HG03571 (cell line): ENCODE measurements around the gene TXNDC2.
"Not testable (repeated sequence)": the region's sequence is repeated elsewhere in the genome, so short reads cannot be mapped to it uniquely, and the experiment has no call there.

Experiments
- ATAC-seq: cut with Tn5 transposase; IDR thresholded peaks from one replicate; pipeline ENCODE4 v1.9.1; 2021; ENCODE audit not compliant: unreplicated experiment

TXNDC2 gene

DNA sequence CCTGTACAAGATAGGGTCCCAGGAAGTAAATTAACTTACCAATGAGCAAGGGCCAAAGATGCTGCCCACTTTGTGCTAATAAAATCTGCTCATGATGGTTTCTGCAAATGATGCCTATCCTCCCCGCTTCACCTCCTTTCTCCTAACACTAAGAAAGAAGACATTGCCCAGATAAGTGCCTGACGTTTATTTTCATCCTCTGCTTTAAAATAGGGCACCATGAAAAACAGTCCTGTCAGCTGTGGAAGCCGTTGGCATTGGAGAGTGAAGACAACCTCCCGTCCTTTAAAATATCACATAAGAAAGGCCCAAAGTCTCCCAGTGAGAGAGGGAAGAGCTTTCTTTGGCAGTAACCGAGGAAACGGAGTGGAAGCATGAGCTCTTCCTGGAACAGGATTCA, 1.7 kb upstream of the TXNDC2 start:
- no peak for ATAC-seq

DNA sequence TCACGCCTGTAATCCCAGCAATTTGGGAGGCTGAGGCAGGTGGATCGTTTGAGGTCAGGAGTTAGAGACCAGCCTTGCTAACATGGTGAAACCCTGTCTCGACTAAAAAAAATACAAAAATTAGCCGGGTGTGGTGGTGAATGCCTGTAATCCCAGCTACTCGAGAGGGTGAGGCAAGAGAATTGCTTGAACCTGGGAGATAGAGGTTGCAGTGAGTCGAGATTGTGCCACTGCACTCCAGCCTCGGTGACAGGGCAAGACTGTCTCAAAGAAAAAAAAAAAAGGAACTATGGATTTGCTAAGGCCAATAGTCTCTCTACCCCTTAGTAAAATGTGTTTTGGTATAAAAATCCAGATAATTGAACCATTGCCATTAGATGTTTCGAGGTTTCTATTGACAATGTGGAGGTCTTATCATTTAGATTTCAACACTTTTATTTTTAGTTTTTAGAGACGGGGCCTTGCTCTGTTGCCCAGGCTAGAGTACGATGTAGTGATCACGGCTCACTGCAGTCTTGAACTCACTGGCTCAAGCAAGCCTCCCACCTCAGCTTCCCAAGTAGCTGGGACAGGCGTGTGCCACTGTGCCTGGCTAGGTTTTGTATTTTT, 1.1 kb upstream of the TXNDC2 start:
- no peak for ATAC-seq

DNA sequence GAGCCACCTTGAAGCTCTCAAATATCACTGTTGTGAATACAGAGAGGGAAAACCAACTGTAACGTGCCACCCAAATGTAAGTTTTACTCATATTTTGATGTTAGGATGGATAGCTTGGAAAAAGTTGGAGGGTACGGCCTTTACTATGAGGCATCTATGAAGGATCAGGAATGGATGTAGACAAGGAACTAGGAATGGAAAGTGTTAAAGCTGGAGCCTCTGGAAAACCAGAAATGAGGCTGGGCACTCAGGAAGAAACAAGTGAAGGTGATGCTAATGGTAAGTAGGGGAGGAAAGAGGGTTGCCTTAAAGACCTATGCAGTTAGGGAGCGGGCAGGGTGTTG, 204 bp downstream of the TXNDC2 start:
- ATAC-seq, result no peak

DNA sequence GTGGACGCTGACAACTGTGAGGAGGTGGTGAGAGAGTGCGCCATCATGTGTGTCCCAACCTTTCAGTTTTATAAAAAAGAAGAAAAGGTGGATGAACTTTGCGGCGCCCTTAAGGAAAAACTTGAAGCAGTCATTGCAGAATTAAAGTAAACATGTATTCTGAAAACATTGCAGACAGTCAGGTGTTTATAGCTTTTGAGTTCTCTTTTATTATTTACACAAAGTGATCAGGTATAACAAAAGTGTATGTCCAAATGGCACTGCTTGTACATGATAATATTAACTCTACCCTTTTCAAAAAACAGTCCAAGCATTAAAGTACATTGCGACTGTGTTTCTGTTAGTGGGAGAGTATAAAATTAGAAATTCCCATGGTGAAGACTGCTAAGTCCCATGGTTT, 2.2 kb downstream of the TXNDC2 start:
- ATAC-seq, result no peak

DNA sequence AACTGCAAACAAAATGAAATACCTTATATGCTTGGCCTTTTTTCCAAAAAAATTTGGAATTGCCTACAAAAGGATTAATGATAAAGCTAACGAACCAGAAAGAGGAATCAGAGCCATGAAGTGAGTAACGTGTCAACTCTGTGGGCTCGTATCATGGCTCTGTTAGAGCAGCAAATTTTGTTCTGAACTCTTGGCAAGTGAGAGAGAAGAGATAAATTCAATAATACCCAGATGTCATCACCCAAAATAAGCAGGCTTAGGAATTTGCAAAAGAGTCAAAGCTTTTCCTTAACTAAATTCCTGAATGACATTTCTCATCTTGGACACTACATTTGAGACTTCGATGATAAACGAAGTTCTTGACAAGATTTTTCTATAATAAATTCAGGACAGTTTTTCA, 4.4 kb downstream of the TXNDC2 start:
- ATAC-seq, result no peak

DNA sequence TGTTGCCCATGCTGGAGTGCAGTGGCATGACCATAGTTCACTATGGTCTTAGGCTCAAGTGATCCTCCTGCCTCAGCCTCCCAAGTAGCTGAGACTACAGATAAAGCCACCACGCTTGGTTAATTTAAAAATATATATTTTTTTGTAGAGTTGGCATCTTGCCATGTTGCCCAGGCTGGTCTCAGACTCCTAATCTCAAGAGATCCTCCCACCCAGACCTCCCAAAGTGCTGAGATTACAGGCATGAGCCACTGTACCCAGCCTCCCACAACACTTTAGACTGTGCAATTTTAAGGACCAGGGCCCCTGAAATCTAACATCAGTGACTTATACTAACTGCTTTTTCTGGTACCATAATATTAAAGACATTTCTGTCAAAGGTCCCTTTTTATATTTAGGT, 5.2 kb downstream of the TXNDC2 start:
- ATAC-seq, result no peak

DNA sequence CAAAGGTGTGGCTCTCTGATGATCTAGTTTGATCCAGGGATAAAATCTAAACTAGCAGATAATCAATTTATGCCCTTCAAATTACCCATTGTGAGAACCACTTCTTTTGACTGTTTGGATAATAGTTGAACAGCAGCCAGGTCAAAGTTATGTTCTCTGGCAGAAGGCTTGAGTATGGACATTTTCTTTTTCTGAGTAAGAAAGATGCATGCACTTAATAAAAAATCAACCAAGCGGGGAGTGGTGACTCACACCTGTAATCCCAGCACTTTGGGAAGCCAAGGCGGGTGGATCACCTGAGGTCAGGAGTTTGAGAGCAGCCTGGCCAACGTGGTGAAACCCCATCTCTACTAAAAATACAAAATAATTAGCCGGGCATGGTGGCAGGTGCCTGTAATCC, 5.7 kb downstream of the TXNDC2 start:
- ATAC-seq, result not testable (repeated sequence)

DNA sequence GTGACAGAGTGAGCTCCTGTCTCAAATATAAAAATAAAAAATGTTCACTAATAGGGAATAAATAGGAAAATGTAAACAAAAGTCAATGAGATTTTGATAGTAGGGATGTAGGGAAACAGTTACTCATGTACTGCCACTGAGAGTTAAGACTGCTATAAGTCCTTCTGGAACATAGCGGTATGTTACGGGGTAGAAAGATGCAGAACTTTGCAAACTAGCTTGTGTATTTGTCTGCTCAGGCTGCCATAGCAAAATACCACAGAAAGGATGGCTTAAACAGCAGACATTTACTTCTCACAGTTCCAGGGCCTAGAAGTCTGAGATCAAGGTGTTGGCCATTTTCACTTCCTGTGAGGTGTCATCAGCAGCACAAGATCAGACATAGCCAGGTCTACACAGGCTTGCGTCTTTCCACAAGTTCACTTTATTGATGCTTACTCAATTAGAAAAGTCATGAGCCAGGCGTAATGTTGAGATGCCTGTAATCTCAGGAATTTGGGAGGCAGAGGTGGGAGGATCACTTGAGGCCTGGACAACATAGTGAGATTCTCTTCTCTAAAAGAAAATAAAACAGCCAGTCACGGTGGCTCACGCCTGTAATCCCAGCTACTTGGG, 8.8 kb downstream of the TXNDC2 start:
- no peak for ATAC-seq

DNA sequence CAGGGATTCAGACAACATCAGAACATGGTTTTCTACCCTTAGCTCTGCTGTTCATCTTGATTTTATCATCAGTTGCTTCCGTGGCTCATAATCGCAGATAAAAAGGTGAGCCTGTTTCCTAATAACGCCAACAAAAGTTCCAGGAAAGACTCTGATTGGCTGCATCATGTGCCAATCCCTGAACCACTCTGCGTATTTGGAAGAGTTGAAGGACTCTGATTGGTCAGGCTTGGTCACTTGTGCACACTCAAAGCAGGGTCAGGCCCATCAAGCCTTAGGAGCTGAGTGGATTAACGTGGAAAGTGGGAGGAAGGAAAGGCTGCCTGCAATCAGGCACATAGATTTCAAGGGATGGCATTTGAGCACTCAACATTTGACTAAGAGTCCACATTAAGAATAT, 11.4 kb downstream of the TXNDC2 start:
- no peak for ATAC-seq

DNA sequence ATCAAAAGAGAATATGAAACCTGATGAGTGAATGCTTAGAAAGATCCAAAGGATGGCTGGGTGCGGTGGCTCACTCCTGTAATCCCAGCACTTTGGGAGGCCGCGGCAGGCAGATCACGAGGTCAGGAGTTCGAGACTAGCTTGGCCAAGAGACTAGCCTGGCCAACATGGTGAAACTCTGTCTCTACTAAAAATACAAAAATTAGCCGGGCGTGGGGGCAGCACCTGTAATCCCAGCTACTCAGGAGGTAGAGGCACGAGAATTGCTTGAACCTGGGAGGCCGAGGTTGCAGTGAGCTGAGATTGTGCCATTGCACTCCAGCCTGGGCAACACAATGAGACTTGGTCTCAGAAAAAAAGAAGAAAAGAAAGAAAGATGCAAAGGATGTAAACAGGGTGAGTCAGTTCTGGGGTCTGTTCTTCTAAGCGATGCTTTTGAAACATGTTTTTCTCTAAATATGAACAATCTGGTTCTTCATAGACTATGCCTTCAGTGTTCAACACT, 12.1 kb downstream of the TXNDC2 start:
- not testable (repeated sequence) for ATAC-seq

DNA sequence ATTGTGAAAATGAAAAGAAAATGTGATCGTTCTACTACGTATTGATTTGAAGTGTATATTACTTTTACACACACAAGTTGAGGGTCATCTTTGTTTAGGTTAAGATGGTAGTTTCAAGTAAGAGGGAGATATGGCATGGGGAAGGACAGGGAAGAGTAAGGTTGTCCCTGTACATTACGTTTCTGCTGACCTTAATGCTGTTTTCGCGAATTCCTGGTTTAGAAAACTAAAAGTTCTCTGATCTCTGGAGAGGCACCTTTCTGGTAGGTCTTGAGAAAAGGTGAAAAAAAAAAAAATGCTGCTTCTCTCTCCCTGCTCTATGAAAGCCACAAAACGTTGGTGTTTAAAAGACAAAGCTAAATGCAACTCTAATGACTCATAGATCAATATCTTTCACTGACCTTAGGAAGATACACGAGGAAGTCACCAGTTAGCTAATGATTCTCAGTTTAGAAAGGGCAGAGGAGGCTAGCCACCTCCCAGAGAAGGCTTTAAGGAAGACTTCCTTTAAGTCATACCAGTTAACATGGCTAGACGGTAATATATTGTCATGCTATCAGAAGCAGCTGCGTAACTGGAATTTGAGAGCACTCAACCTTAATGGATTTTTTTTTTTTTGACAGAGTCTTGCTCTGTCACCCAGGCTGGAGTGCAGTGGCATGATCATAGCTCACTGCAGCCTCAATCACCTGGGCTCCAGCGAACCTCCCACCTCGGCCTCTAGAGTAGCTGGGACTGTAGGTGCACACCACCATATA, 13.2 kb downstream of the TXNDC2 start:
- ATAC-seq, result no peak

DNA sequence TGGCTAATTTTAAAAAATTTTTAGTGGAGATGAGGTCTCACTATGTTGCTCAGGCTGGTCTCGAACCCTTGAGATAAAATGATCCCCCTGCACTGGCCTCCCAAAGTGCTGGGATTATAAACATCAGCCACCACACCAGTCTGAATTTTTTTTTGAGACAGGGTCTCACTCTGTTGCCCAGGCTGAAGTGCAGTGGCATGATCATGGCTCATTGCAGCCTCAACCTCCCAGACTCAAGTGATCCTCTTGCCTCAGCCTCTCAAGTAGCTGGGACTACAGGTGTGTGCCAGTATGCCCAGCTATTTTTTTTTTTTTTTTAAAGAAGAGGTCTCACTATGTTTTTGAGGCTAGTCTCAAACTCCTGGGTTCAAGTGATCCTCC, 13.8 kb downstream of the TXNDC2 start:
- not testable (repeated sequence) for ATAC-seq

DNA sequence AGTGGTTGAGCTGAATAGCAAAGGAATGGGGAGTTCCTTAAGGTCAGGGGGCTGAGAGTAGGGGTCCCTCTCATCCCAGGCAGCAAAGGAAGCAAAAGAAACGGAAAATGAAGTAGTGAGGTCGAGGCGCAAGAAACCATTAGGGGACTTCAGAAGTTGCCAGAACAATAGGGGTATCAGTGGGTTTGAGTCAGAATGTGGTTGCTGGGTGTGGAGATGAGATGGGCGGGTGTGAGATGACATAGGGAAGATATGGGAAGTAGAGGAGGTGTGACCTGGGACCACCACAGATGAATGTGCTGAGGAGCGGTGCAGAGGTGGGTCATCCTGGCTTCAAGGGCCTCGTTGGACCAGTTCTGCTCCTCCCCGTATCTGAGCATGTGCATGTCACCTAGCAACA, 14.9 kb downstream of the TXNDC2 start:
- ATAC-seq, result no peak

DNA sequence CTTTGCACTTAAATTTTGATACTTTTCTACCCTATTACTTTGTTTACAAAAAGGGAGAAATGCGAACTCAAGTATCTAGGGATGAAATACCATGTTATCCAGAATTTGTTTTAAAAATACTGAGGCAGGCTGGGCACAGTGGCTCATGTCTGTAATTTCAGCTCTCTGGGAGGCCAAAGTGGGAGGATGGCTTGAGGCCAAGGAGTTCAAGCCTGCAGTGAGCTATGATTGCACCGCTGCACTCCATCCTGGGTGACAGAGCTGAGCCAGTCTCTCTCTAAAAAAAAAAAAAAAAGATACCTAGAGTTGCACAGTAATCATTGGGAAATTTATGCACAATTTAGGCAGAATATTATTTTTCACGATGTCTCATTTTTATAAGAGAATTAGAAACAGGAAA, 15.6 kb downstream of the TXNDC2 start:
- no peak for ATAC-seq

DNA sequence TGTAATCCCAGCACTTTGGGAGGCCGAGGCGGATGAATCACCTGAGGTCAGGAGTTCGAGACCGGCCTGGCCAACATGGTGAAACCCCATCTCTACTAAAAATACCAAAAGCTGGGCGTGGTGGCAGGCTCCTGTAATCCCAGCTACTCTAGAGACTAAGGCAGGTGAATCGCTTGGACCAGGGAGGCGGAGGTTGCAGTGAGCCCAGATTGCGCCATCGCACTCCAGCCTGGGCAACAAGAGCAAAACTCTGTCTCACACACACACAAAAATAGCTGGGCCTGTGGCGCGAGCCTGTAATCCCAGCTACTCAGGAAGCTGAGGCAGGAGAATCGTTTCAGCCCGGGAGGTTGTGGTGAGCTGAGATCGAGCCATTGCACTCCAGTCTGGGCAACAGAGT, 16.5 kb downstream of the TXNDC2 start:
- ATAC-seq, result not testable (repeated sequence)

DNA sequence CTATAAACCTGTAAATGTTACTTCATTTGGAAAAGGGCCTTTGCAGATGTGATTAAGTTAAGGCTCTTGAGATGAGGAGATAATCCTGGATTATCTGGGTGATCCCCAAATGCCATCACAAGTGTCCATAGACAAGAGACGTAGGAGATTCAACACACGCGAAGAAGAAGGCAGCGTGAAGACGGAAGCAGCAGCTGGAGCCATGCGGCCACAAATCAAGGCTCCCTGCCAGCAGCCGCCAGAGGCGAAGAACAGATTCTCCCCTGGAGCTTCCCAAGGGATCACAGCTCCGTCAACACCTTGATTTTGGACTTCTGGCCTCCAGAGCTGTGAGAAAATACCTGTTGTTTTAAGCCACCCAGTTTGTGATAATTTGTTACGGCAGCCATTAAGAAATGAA, 17.1 kb downstream of the TXNDC2 start:
- ATAC-seq, result no peak

DNA sequence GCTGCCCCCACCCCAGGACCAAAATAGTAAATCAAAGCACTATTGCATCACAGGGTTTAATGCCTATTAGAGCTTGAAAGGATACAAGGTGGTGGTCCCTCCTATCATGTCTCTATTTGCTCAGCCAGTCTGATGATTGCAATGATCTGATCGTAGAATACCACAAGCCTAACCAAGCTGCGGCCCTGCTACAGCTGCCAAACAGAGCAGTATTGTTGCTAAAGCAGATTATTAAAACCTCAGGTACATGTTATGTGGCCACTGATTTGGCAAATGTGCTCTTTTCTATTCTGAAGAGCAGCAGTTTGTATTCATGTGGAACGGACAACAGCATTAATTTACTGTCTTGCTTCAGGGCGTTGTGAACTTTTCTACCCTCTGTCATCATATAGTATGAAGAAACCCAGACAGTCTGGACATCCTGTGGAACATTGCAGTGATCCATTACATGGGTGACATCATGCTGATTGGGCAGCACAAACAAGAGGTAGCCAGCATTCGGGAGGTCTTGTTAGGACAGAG, 19.7 kb downstream of the TXNDC2 start:
- ATAC-seq, result no peak

DNA sequence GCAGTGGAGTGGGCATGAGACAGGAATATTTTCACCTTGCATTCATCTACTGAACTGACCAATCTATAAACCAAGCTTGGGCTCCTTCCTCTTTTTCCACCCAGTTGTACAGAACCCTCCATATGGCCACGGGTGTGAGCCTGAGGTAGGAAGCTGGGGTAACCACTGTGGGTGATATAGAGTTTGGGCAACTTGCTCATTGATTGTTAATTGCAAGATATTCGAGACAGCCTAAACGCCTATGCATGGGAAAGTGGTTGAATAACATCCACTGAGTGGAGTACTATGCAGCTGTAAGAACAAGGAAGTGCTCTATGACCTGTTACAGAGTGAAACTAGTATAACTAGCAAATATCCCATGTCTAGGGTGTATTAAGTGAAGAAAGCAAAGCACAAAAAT, 20.7 kb downstream of the TXNDC2 start:
- ATAC-seq, result no peak

DNA sequence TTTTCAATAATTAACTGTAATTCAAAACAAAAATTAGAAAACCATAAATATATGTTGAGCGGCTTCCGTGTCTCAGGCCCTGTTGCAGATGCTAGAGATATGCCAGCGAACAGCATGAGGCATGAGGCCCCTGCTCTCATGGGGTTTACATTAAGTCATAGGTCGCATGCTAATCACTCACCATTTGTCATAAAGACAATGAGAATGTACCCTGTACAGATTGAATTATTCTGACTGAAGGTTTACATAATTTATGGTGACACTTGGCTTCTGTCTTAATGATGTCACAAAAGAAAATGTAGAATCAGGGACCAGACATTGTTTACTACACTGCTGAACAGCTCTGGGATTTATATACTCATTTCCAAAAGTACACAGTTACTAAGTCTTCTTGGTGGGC, 22.1 kb downstream of the TXNDC2 start:
- ATAC-seq, result no peak

DNA sequence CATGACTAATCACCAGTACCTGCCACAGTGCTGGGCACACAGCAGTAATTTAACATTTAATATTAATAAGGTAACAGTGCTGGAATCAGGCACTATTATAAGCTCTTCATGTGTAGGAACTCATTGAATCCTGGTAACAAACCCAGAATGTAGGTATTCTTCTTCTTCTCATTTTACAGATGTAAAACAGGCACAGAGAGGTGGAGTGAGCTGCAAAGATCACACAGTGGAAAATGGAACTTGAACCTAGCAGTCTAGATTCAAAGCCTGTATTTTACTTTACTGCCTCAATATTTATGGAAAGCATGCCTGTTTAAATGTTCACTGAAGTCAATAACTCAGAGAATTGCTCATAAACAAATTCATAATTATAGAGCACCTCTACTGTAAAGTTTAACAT, 24.3 kb downstream of the TXNDC2 start:
- no peak for ATAC-seq

DNA sequence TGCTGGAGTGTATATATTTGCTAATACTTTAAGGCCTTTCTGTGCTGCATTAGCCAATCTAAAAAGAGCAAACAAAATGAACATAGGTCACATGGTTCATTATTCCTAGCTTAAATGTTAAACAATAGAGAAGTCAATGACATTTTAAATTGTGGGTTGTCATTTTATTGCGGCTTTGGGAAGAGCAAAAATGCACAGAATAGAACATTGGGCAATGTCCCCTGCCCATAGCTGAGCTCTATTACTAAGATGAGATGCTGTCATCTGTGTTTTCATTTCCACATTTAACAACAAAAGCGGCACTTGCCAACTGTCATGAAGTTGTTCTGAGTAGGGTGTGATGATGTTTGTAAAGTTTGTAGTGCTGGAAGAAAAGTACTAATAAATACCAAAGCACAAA, 24.9 kb downstream of the TXNDC2 start:
- no peak for ATAC-seq

DNA sequence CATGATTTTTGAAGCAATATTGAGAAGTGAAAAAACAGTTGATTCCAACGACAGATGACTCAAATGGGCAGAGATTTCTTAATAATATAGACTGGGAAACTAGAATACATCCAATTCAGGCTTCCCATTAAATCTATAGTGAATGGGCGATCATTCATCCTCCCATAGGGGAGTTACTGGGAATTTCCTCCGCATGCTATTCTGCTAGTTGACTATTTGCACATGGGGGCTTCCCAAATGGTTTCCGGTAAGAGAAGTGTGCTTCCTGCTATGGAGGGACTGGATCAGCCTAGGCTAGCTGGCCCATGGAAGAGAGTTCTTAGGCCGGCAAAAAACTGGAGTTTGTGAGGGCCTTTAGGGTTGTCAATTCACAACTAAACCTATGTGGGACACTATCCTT, 25.5 kb downstream of the TXNDC2 start:
- no peak for ATAC-seq
